SK-N-SH (cell line): ENCODE data around the gene SLC6A16.
A peak's percentile ranks its signal among the peaks of the same experiment; 100 is the strongest.

Source experiments
- ELF1 ChIP-seq: IDR thresholded peaks from 2 replicates; pipeline ENCODE4 v1.4.0; 2012
- EZH2phosphoT487 ChIP-seq: fragments of 200-600 bp; sonication (generic); IDR thresholded peaks from 2 replicates; pipeline ENCODE4 v1.6.1; 2017; ENCODE audit warnings: low read depth, mixed run types, mild to moderate bottlenecking, antibody characterized with exemption, moderate library complexity, borderline replicate concordance
- FOXJ3 ChIP-seq: sonication (generic); formaldehyde crosslinking; IDR thresholded peaks from 2 replicates; pipeline ENCODE4 v1.5.1; 2020; ENCODE audit warnings: mild to moderate bottlenecking, missing genetic modification reagents
- GABPA ChIP-seq: IDR thresholded peaks from 2 replicates; pipeline ENCODE4 v1.4.0; 2012; ENCODE audit warnings: low read depth, mild to moderate bottlenecking
- POLR2AphosphoS5 ChIP-seq: IDR thresholded peaks from 2 replicates; pipeline ENCODE4 v1.6.1; 2012; ENCODE audit warnings: low read depth, low read length
- TF ChIP-seq, protein P1 (sequence below): fragments of 200-600 bp; sonication (generic); IDR thresholded peaks from 2 replicates; pipeline ENCODE4 v1.6.1; 2017; ENCODE audit warnings: antibody characterized with exemption, mild to moderate bottlenecking, moderate library complexity
- TF ChIP-seq, protein P2 (sequence below): IDR thresholded peaks from 2 replicates; pipeline ENCODE4 v1.4.0; 2012; ENCODE audit warnings: low read depth, borderline replicate concordance

- TF ChIP-seq, protein P1, sequence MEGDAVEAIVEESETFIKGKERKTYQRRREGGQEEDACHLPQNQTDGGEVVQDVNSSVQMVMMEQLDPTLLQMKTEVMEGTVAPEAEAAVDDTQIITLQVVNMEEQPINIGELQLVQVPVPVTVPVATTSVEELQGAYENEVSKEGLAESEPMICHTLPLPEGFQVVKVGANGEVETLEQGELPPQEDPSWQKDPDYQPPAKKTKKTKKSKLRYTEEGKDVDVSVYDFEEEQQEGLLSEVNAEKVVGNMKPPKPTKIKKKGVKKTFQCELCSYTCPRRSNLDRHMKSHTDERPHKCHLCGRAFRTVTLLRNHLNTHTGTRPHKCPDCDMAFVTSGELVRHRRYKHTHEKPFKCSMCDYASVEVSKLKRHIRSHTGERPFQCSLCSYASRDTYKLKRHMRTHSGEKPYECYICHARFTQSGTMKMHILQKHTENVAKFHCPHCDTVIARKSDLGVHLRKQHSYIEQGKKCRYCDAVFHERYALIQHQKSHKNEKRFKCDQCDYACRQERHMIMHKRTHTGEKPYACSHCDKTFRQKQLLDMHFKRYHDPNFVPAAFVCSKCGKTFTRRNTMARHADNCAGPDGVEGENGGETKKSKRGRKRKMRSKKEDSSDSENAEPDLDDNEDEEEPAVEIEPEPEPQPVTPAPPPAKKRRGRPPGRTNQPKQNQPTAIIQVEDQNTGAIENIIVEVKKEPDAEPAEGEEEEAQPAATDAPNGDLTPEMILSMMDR, result no peak
- TF ChIP-seq, protein P2, sequence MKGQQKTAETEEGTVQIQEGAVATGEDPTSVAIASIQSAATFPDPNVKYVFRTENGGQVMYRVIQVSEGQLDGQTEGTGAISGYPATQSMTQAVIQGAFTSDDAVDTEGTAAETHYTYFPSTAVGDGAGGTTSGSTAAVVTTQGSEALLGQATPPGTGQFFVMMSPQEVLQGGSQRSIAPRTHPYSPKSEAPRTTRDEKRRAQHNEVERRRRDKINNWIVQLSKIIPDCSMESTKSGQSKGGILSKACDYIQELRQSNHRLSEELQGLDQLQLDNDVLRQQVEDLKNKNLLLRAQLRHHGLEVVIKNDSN, result no peak
- TF ChIP-seq ELF1 (no peak), GABPA (no peak), POLR2AphosphoS5 (peak; percentile 75), EZH2phosphoT487 (no peak), FOXJ3 (CRISPR knock-in tag) (no peak)
Observed at GRCh38 chr19:49362048-49362928, 37.3 kb upstream of the SLC6A16 start, which contains the start of gene TEAD2.
